ENCODE results near the gene MAP3K14.

GRCh38 chr17:45271603-45272002 is 45.2 kb downstream of the MAP3K14 start:
- TF ChIP-seq, protein P1, sequence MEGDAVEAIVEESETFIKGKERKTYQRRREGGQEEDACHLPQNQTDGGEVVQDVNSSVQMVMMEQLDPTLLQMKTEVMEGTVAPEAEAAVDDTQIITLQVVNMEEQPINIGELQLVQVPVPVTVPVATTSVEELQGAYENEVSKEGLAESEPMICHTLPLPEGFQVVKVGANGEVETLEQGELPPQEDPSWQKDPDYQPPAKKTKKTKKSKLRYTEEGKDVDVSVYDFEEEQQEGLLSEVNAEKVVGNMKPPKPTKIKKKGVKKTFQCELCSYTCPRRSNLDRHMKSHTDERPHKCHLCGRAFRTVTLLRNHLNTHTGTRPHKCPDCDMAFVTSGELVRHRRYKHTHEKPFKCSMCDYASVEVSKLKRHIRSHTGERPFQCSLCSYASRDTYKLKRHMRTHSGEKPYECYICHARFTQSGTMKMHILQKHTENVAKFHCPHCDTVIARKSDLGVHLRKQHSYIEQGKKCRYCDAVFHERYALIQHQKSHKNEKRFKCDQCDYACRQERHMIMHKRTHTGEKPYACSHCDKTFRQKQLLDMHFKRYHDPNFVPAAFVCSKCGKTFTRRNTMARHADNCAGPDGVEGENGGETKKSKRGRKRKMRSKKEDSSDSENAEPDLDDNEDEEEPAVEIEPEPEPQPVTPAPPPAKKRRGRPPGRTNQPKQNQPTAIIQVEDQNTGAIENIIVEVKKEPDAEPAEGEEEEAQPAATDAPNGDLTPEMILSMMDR (IDR thresholded peaks at IDR 0.05) = no peak
- TF ChIP-seq POLR2A (IDR thresholded peaks at IDR 0.05) = no peak

Measured in esophagus squamous epithelium (tissue), 4 donors.